Right forelimb (tissue), 1 donor: ENCODE data around the gene CCDC85C.

ENCODE experiments used
- DNase-seq: peaks from one replicate; pipeline ENCODE4 v3.0.0-alpha.2; 2018

CCDC85C gene

GRCh38 chr14:99535908-99536778, 67.9 kb downstream of the CCDC85C start:
- no peak for DNase-seq

GRCh38 chr14:99535448-99535847, 68.6 kb downstream of the CCDC85C start:
- no peak for DNase-seq

GRCh38 chr14:99534863-99535262, 69.1 kb downstream of the CCDC85C start:
- no peak for DNase-seq

- DNase-seq: no peak
These were observed 69.7 kb downstream of the CCDC85C start for GRCh38 chr14:99534333-99534732.

- DNase-seq: no peak
These were observed 71.7 kb downstream of the CCDC85C start for GRCh38 chr14:99532310-99532709.

- no peak for DNase-seq
These were observed 72.5 kb downstream of the CCDC85C start for GRCh38 chr14:99531251-99532096.

- no peak for DNase-seq
These were observed 73.4 kb downstream of the CCDC85C start for GRCh38 chr14:99530407-99531155.

GRCh38 chr14:99529899-99530298, 74.1 kb downstream of the CCDC85C start:
- no peak for DNase-seq

- no peak for DNase-seq
These were observed 76.5 kb downstream of the CCDC85C start for GRCh38 chr14:99527427-99528076.

GRCh38 chr14:99527026-99527425, 77.0 kb downstream of the CCDC85C start:
- DNase-seq: no peak

- no peak for DNase-seq
These were observed 78.3 kb downstream of the CCDC85C start for GRCh38 chr14:99525699-99526080.

- no peak for DNase-seq
These were observed 79.0 kb downstream of the CCDC85C start for GRCh38 chr14:99524804-99525698.

- DNase-seq: no peak
These were observed 79.8 kb downstream of the CCDC85C start for GRCh38 chr14:99524091-99524661.

- no peak for DNase-seq
These were observed 80.3 kb downstream of the CCDC85C start for GRCh38 chr14:99523704-99524055.

- no peak for DNase-seq
These were observed 80.9 kb downstream of the CCDC85C start for GRCh38 chr14:99522934-99523703.

- no peak for DNase-seq
These were observed 81.5 kb downstream of the CCDC85C start for GRCh38 chr14:99522457-99522891.

- DNase-seq: no peak
These were observed 82.0 kb downstream of the CCDC85C start for GRCh38 chr14:99522025-99522401.

- no peak for DNase-seq
These were observed 82.6 kb downstream of the CCDC85C start for GRCh38 chr14:99521176-99522024.

GRCh38 chr14:99520571-99521081, 83.4 kb downstream of the CCDC85C start:
- DNase-seq: no peak
